HG02852 (cell line): ENCODE data around the gene PDE12.

ENCODE experiments used
- ATAC-seq: cut with Tn5 transposase; IDR thresholded peaks from one replicate; pipeline ENCODE4 v1.9.1; 2021; ENCODE audit warnings: mild to moderate bottlenecking, moderate library complexity; ENCODE audit not compliant: unreplicated experiment

PDE12 gene

DNA sequence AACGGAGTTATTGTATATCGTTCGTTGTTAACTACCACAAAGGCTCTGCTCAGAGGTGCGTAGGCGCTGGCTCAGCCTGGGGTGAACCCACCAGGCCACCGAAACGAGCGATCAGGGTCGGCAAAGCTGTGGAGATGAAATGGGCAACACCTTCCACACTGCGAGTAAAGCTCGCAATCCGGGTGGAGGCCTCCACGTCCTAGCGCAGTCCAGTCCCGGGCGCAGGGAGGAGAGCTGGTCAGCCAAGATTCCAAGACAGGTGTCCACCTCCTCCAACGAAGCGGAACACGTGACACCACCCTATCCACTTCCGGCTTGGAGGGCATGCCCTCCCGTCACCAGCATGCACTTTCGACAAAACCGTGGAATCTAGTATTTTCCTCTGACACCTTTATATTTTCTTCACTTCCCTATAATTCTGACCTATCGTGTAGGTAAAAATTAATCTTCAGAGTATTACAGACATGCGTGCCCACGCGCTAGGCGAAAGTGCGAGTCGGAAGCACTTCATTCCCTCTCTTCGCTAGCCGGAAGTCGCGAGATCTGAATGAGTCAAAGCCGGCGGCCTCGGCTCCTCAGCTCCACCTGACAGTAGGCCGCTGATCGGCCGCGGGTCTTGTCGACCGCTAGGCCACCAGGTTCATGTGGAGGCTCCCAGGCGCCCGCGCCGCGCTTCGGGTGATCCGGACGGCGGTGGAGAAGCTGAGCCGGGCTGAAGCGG, at the start of gene PDE12:
TSS of gene PDE12 (plus strand) at position 537 of the 721 bp plus-strand sequence. CDS start at position 643, 106 bp downstream.
- ATAC-seq = peak; percentile 85

GRCh38 chr3:57512166-57512565, 43.9 kb upstream of the PDE12 start:
- ATAC-seq = no peak

DNA sequence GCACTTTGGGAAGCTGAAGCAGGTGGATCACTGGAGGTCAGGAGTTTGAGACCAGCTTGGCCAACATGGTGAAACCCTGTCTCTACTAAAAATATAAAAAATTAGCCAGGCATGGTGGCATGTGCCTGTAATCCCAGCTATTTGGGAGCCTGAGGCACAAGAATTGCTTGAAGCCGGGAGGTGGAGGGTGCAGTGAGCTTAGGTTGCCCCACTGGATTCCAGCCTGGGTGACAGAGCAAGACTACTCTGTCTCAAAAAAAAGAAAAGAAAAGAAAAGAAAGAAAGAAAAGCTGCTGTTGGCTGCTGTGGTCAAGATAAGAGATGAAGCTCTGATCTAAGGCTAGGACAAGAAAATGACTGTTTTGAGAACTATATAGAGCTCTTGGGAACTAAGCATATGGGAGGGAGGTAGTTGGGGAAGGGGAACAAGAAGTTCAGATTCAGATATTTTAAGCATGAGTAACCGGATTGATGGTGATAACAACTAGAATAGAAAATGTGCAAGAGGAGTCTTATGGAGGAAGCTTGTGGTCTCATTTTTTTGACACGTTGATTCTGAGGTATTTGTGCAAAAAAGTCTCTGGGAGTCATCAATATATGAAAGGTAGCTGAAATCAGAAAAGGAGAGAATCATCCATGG, 37.7 kb upstream of the PDE12 start:
- no peak for ATAC-seq

DNA sequence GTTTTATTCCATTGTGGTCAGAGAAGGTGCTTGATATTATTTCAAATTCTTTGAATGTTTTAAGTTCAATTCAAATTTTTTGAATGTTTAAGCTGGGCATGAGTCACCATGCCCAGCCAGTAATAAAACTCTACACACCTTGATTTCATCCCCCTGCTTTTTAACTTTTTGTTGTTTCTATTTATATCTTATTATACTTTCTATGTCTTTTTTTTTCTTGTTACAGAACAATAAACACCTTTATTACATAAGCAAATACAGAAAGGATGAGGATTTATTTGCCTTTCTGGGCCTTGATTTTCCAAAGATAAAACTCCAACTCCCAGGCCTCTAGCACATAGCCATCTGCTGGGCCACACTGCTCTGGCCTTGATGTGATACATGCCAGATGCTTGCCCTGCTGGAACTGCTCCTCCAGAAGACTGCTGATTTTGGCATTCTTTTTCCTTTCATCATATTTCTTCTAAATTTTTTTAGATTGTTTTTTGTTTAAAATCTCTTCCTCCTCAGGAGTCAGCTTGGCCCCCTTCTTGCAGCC, 25.9 kb upstream of the PDE12 start:
- no peak for ATAC-seq

- ATAC-seq = no peak
These were observed 17.6 kb upstream of the PDE12 start for GRCh38 chr3:57538465-57538864.

DNA sequence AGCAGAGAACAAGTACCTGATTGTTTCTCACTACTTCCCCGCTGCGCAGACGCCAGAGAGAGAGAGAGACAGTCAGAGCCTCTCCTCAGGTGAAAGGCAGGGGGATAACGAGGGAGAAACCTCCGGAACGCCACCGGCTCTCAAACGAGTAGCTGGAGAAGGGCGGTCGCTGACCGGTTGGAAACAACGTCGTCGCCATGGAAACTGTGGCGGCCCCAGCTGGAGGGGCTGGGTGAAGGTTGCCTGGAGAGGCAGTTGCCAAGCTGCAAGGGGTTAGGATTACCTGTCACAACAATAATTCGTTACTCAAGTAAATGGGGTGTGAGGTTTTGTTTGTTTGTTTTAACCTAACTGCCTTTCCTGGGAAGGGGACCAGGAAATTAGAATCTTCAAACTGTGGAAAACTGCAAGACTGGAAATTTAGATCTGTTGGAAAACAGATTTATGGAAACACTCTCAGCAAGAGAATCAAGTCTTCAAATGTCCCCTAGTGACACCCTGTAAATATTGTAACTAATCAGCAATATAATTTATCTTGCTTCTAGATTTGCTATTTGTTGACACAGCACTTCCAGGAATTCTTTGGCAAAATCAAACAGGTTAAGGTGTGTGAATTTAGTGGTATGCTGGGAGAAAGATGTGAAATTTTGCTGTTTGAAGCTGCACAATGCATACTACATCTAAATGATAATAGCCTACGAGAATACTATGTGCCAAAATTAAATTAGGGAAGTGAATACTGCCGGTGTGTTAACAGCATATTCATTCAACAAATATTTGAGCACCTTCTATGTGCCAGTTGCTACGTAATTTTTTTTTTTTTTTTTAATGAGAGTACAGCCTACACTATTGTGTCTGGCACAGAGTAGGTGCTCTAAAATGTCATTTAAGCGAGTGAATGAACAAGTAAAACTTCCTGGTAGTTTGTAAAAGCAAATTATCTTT, 11.6 kb upstream of the PDE12 start, which contains the start of gene DNAH12:
TSS of gene DNAH12 (minus strand) at position 164 of the 945 bp plus-strand sequence. CDS start 1,474 bp downstream, outside the sequence.
- ATAC-seq = no peak

GRCh38 chr3:57545636-57546268, 10.3 kb upstream of the PDE12 start:
- no peak for ATAC-seq

DNA sequence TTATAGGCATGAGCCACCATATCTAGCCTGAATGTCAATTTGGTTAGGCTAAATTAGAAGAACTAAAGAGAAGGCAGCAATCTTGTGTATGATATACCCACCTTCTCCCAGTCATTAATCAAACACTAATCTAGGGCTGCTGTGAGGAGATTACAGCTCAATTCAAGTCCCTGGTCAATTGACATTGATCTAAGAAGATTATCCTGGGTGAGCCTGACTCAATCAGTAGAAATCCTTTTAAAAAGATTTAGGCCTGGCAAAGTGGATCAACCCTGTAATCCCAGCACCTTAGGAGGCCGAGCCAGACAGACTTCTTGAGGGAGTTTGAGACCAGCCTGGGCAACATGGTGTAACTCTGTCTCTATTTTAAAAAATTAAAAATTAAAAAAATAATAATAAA, 9.5 kb upstream of the PDE12 start:
- ATAC-seq = no peak

DNA sequence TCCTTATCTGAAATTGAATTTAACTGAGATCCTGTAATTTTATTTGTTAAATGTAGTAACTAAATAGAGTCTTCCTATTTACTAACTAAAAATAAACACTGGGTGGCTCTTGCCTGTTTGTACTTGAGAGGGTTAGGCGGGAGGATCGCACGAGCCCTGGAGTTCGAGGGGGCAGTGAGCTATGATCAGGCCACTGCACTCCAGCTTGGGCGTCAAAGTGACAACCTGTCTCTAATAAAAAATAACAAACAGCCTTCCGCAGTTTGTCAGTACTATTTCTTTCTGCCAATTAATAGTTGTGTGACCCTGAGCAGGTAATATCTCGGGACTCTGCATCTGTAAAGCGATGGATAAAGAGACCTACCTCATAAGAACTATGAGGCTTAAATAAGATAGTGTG, 768 bp upstream of the PDE12 start:
- ATAC-seq = no peak

DNA sequence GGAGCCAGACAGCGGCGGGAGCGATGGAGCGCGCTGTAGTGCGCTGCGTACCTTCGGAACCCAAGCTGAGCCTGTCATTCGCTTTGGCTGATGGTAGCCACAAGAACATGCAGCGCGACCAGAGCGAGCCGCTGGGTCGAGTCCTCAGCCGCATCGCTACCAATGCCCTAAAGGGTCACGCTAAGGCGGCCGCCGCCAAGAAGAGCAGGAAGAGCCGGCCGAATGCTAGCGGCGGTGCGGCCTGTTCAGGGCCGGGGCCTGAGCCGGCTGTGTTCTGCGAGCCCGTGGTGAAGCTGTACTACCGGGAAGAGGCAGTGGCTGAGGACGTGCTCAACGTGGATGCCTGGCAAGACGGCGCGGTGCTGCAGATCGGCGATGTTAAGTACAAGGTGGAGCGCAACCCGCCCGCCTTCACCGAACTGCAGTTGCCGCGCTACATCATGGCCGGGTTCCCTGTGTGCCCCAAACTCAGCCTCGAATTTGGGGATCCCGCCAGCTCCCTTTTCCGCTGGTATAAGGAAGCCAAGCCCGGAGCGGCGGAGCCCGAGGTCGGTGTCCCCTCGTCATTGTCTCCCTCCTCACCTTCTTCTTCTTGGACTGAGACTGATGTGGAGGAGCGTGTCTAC, 498 bp downstream of the PDE12 start:
- ATAC-seq = peak; percentile 30

DNA sequence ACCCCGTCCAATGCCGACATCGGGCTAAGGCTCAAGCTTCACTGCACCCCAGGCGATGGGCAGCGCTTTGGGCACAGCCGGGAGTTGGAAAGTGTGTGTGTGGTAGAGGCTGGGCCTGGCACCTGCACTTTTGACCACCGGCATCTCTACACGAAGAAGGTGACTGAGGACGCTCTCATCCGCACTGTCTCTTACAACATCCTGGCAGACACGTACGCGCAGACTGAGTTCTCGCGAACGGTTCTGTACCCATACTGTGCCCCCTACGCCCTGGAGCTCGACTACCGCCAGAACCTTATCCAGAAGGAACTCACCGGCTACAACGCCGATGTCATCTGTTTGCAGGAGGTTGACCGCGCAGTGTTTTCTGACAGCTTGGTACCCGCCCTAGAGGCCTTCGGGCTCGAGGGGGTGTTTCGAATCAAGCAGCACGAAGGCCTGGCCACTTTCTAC, 1.0 kb downstream of the PDE12 start:
- no peak for ATAC-seq

DNA sequence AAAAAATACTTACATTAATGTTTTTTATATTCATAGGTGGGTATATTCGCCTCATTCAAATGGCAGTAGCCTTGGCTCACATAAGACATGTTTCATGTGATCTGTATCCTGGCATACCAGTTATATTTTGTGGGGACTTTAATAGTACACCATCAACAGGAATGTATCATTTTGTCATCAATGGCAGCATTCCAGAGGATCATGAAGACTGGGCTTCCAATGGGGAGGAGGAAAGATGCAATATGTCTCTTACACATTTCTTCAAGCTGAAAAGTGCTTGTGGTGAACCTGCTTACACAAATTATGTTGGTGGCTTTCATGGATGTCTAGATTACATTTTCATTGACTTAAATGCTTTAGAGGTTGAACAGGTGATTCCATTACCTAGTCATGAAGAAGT, 3.5 kb downstream of the PDE12 start:
- ATAC-seq = no peak

- ATAC-seq = no peak
These were observed 13.9 kb downstream of the PDE12 start for GRCh38 chr3:57569859-57570450.

DNA sequence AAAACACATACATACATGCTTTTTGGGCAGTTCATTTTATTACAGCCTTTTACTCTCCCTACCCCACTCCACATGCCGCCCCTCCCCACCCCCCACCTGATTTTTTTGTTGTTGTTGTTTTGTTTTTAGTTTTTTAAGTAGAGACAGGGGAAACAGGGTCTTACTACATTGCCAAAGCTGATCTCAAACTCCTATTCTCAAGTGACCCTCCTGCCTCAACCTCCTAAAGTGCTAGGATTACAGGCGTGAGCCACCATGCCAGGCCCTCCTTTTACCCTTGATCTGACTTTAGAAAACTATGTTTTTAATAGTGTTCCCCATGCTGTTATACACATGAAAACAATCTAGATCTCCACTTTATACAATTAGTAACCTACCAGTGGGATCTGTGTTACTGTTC, 14.8 kb downstream of the PDE12 start:
- ATAC-seq = no peak

GRCh38 chr3:57572096-57572495, 16.0 kb downstream of the PDE12 start:
- no peak for ATAC-seq

GRCh38 chr3:57575966-57576626, 20.0 kb downstream of the PDE12 start:
- no peak for ATAC-seq

DNA sequence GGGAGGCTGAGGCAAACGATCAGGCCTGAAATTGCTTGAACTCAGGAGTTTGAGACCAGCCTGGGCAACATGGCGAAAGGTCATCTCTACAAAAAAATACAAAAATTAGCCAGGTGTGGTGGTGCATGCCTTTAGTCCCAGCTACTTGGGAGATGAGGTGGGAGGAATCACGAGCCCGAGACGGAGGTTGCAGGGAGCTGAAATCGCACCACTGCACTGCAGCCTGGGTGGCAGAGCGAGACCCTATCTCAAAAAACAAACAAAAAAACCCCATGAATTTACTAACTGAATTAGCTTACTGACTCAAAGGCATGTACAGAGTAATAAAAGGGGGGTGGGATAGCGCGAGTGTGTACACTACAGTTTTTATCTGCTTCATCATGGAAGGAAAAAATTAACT, 21.7 kb downstream of the PDE12 start:
- ATAC-seq = no peak

DNA sequence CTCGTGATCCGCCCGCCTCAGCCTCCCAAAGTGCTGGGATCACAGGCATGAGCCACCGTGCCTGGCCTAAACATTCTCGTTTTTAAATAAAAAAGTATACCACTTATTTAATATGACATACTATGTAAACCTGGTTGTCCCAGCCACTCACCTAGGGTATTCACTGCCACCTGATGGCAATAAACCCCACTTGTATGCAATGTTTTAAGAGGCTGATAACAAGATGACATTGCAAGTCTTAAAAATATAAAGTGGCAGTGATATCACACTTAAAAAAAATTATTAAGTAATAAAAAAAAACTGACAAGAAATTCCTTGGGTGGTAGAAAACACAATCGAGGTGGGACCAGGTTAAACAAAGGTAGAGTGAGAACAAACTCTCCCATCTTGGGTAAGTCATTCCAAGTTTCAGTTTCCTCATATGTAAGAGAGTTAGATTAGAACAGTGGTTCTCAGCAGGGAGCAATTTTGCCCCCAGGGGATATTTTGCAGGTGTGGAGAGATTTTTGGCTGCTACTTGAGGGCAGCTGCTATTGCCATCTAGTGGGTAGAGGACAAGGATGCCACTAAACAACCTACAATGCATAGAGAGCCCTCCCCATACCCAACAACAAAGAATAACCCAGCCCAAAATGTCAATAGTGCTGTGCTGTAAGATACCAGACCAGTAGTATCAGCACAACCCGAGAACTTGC, 26.5 kb downstream of the PDE12 start:
- ATAC-seq = no peak

DNA sequence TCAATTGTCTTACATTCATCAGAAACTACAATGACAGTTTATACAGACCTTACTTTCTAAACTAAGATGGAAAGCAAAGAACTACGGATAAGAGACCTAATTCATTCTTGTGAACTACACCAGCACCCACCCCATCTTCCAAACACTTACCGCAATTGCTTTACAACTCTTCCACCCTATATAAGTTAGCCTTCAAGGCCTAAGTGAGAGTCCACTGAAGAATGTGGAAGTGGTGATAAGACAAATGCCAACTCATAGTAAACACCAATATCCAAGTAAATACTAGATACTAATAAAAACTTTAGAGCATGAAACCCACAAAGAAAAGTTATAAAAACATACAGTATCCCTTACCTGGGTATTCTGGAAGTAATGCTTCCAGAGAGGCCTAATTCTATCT, 27.5 kb downstream of the PDE12 start:
- no peak for ATAC-seq
